ENCODE data around the gene CLDN3.

GRCh38 chr7:73742338-73742752, 27.7 kb downstream of the CLDN3 start:
- no peak for TF ChIP-seq CTCF (IDR thresholded peaks at IDR 0.05 in 8 of 11, conservative IDR thresholded peaks at IDR 0.05 in 3 of 11)
- no peak for TF ChIP-seq POLR2AphosphoS5 (IDR thresholded peaks at IDR 0.05)
- no peak for TF ChIP-seq POLR2A (IDR thresholded peaks at IDR 0.05)

Data from spleen (tissue), 7 donors.